Measurements from ENCODE around the gene SVIL. TPM values are rescaled to one million over a fixed set of nuclear protein-coding genes. Genes with fewer than 3 reads are reported as not detected.

The SVIL gene
- total RNA-seq, 1 experiment from 2014 or later = 147 TPM

DNA sequence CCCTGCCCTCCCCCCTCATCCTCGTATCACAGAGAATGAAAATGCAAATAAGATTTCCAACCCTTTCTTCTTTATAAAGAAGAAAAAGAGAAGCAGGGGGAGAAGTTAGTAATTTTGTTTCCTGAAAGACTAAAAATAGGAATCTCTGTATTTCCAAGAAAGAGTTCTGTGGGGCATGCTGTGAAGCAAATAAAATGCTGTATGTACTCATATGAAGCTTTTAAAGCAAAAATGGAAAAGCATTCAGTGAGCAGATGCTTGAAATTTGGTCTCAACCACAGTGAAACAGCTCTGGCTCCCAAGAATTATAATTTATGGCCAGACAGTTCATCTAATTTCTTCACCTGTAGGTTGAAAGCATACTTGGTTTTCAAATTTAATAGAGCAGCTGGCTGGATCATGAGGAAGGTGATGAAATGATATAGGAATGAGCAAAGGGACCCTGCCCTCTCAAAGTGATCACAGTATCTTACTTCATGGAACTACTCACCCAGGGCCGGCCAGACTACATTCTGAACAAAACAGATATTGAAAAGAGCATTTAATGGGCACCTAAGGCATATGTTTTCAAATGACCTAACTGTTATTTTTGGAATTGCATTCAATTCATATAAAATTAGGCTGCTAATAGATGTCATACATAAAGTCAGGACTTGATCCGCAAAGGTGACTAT, 31.4 kb downstream of the SVIL start:
- CTCF ChIA-PET = interaction anchor here (0.7 kb wide), 1 partner anchor 168 kb away, joined by 3 read pairs; no protein-coding TSS in a partner anchor
- H3K4me3 Mint-ChIP-seq (ENCODE audit: low read depth, unreplicated experiment) = no peak overlapping the region
- no TSS peak for BruUV-seq (replicated peaks)
- DNase-seq = no peak
- H3K4me1 Mint-ChIP-seq (ENCODE audit: low read depth, unreplicated experiment) = peaks cover 16% of the 10 kb centered on the region
- intact Hi-C loops (cut with micrococcal nuclease; ENCODE audit: unreplicated experiment) = no loop called here
- H3K9me3 Mint-ChIP-seq (ENCODE audit: low read depth, unreplicated experiment) = no peaks in the 10 kb centered on the region
- H3K27me3 Mint-ChIP-seq (ENCODE audit: unreplicated experiment) = no peaks in the 10 kb centered on the region
- TF ChIP-seq, protein P1, sequence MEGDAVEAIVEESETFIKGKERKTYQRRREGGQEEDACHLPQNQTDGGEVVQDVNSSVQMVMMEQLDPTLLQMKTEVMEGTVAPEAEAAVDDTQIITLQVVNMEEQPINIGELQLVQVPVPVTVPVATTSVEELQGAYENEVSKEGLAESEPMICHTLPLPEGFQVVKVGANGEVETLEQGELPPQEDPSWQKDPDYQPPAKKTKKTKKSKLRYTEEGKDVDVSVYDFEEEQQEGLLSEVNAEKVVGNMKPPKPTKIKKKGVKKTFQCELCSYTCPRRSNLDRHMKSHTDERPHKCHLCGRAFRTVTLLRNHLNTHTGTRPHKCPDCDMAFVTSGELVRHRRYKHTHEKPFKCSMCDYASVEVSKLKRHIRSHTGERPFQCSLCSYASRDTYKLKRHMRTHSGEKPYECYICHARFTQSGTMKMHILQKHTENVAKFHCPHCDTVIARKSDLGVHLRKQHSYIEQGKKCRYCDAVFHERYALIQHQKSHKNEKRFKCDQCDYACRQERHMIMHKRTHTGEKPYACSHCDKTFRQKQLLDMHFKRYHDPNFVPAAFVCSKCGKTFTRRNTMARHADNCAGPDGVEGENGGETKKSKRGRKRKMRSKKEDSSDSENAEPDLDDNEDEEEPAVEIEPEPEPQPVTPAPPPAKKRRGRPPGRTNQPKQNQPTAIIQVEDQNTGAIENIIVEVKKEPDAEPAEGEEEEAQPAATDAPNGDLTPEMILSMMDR (IDR thresholded peaks at IDR 0.05; ENCODE audit: unreplicated experiment) = no peak
- no peak overlapping the region for H3K27ac Mint-ChIP-seq (ENCODE audit: unreplicated experiment)
- H3K36me3 Mint-ChIP-seq (ENCODE audit: insufficient read depth, unreplicated experiment) = peaks cover 24% of the 10 kb centered on the region

DNA sequence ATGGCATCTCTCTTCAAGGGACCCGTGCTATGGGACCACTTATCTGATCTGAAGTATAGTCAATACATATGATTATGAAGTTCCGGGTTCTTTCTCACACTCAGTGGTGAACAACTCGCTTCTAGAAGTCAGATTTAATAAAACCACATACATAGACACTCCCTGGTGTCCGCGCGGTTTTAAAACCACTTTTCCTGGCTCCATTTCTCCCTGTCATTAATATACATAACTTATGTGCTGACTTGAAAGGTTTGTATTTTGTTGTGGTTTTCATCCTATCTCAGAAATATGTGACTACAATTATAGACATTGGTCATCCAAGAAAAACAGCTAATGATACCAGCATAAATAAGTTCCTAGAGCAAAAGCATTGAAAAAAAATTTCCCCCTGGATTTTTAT, 34.0 kb downstream of the SVIL start:
- peaks cover 34% of the 10 kb centered on the region for H3K4me1 Mint-ChIP-seq (ENCODE audit: low read depth, unreplicated experiment)
- H3K27me3 Mint-ChIP-seq (ENCODE audit: unreplicated experiment) = no peaks in the 10 kb centered on the region
- H3K9me3 Mint-ChIP-seq (ENCODE audit: low read depth, unreplicated experiment) = no peaks in the 10 kb centered on the region
- no peak for DNase-seq
- TF ChIP-seq, protein P1 (IDR thresholded peaks at IDR 0.05; ENCODE audit: unreplicated experiment) = no peak
- CTCF ChIA-PET = no interaction called here
- intact Hi-C loops (cut with micrococcal nuclease; ENCODE audit: unreplicated experiment) = no loop called here
- no peak overlapping the region for H3K4me3 Mint-ChIP-seq (ENCODE audit: low read depth, unreplicated experiment)
- H3K36me3 Mint-ChIP-seq (ENCODE audit: insufficient read depth, unreplicated experiment) = peaks cover 30% of the 10 kb centered on the region
- peak overlapping the region; percentile 70 for H3K27ac Mint-ChIP-seq (ENCODE audit: unreplicated experiment)
- BruUV-seq (replicated peaks) = no TSS peak

- TF ChIP-seq, protein P1 (IDR thresholded peaks at IDR 0.05; ENCODE audit: unreplicated experiment) = no peak
- CTCF ChIA-PET = interaction anchor here (1.0 kb wide), 1 partner anchor 18 kb away, joined by 3 read pairs; no protein-coding TSS in a partner anchor
- no peaks in the 10 kb centered on the region for H3K27me3 Mint-ChIP-seq (ENCODE audit: unreplicated experiment)
- BruUV-seq (replicated peaks) = no TSS peak
- DNase-seq = no peak
- no peak overlapping the region for H3K27ac Mint-ChIP-seq (ENCODE audit: unreplicated experiment)
- no peak overlapping the region for H3K4me3 Mint-ChIP-seq (ENCODE audit: low read depth, unreplicated experiment)
- intact Hi-C loops (cut with micrococcal nuclease; ENCODE audit: unreplicated experiment) = no loop called here
- H3K9me3 Mint-ChIP-seq (ENCODE audit: low read depth, unreplicated experiment) = no peaks in the 10 kb centered on the region
- peaks cover 41% of the 10 kb centered on the region for H3K4me1 Mint-ChIP-seq (ENCODE audit: low read depth, unreplicated experiment)
- H3K36me3 Mint-ChIP-seq (ENCODE audit: insufficient read depth, unreplicated experiment) = peaks cover 27% of the 10 kb centered on the region
These were observed 34.7 kb downstream of the SVIL start for GRCh38 chr10:29600067-29600466.

DNA sequence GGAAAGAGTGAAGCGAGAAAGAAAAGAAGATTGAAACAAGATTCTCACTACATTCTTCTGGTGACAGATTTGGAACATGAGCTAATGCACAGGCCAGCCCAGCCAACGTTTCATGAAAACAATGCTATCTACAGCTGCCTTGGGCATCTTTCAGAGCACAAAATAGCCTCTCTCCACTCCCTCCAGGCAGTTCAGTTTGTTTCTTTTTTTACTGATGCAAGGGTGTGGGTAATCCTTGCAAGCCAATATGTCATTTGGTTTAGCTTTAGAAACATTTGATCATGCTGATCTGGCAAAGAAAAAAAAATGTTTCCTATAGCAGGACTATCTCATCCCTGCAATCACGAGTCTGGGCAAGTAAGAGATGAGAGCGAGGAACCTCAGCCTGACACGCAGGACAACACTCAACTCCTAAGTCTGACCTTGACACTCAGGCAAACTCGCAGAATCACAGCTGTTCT, 35.9 kb downstream of the SVIL start:
- intact Hi-C loops (cut with micrococcal nuclease; ENCODE audit: unreplicated experiment) = no loop called here
- peaks cover 26% of the 10 kb centered on the region for H3K36me3 Mint-ChIP-seq (ENCODE audit: insufficient read depth, unreplicated experiment)
- no peaks in the 10 kb centered on the region for H3K9me3 Mint-ChIP-seq (ENCODE audit: low read depth, unreplicated experiment)
- CTCF ChIA-PET = interaction anchor here (0.6 kb wide), 1 partner anchor 9 kb away, joined by 3 read pairs; no protein-coding TSS in a partner anchor
- no peak for DNase-seq
- peaks cover 46% of the 10 kb centered on the region for H3K4me1 Mint-ChIP-seq (ENCODE audit: low read depth, unreplicated experiment)
- no peak overlapping the region for H3K4me3 Mint-ChIP-seq (ENCODE audit: low read depth, unreplicated experiment)
- H3K27ac Mint-ChIP-seq (ENCODE audit: unreplicated experiment) = no peak overlapping the region
- BruUV-seq (replicated peaks) = no TSS peak
- TF ChIP-seq, protein P1 (IDR thresholded peaks at IDR 0.05; ENCODE audit: unreplicated experiment) = no peak
- H3K27me3 Mint-ChIP-seq (ENCODE audit: unreplicated experiment) = no peaks in the 10 kb centered on the region

Measured in Calu3 (cell line).